Panc1 (cell line): ENCODE measurements around the gene BCL11B. TPM values are rescaled to one million over a fixed set of nuclear protein-coding genes. Genes with fewer than 3 reads are reported as not detected.

ENCODE experiments used
- ATAC-seq: fragments of 200-7000 bp; cut with Tn5 transposase; 2 replicates; pipeline ENCODE4 v1.9.1; 2020; ENCODE audit warnings: mild to moderate bottlenecking, moderate library complexity
- BruUV-seq: library from RNA; stranded (reverse); fragments of 400-500 nt; replicated peaks from 2 replicates; lab custom pipeline; 2021; lab: Mats Ljungman, UMichigan
- CTCF ChIA-PET: fragments of 300-600 bp; sonication (Branson Sonifier 250); formaldehyde crosslinking; loops from one replicate; lab custom pipeline; 2022; ENCODE audit warnings: antibody characterized with exemption; lab: Charles Lee
- POLR2A ChIA-PET: fragments of 300-600 bp; sonication (Branson Sonifier 250); formaldehyde crosslinking; loops from one replicate; lab custom pipeline; 2022; ENCODE audit warnings: antibody characterized with exemption; lab: Charles Lee
- DNase-seq: peaks from one replicate; pipeline ENCODE4 v3.0.0-alpha.2; 2010; ENCODE audit warnings: low read depth, low spot score
- H3K27ac ChIP-seq: 2 replicates; pipeline ENCODE4 v1.5.1; 2011; ENCODE audit warnings: mild to moderate bottlenecking, low read length, inconsistent platforms
- H3K27me3 ChIP-seq: fragments of 200-500 bp; sonication (Bioruptor generic); 2 replicates; pipeline ENCODE4 v1.6.0; 2014; ENCODE audit warnings: low read length, inconsistent platforms; ENCODE audit not compliant: control insufficient read depth, insufficient read depth
- H3K36me3 ChIP-seq: fragments of 200-500 bp; sonication (Bioruptor generic); 2 replicates; pipeline ENCODE4 v1.5.1; 2014; ENCODE audit warnings: inconsistent platforms, mild to moderate bottlenecking, low read length, moderate library complexity; ENCODE audit not compliant: control insufficient read depth, insufficient read depth
- H3K4me1 ChIP-seq: 2 replicates; pipeline ENCODE4 v1.5.1; 2011; ENCODE audit warnings: inconsistent platforms, mild to moderate bottlenecking, low read length, moderate library complexity; ENCODE audit not compliant: control insufficient read depth, insufficient read depth
- H3K4me3 ChIP-seq, 2 experiments: 2 replicates each; pipeline ENCODE4 v1.5.1; 2011 to 2012; ENCODE audit warnings: low read depth in 2 of 2, low read length in 2 of 2, mild to moderate bottlenecking in 2 of 2, inconsistent platforms in 1 of 2, moderate library complexity in 1 of 2
- H3K9me3 ChIP-seq: fragments of 200-500 bp; sonication (Bioruptor generic); 2 replicates; pipeline ENCODE4 v1.5.1; 2014; ENCODE audit warnings: low read depth, mild to moderate bottlenecking, inconsistent platforms, low read length, moderate library complexity; ENCODE audit not compliant: control insufficient read depth, insufficient read depth
- CTCF ChIP-seq: fragments of 450-650 bp; IDR thresholded peaks from 2 replicates; pipeline ENCODE4 v1.5.1; 2017; ENCODE audit warnings: mild to moderate bottlenecking
- POLR2AphosphoS5 ChIP-seq: IDR thresholded peaks from 2 replicates; pipeline ENCODE4 v1.6.1; 2012; ENCODE audit warnings: mild to moderate bottlenecking, low read depth, low read length, moderate library complexity
- REST ChIP-seq, 2 experiments: IDR thresholded peaks; 2 replicates each; pipeline ENCODE4 v1.6.1; 2011 to 2012; ENCODE audit warnings: low read depth in 2 of 2, control low read depth in 1 of 2, low read length in 1 of 2, mild to moderate bottlenecking in 1 of 2, moderate library complexity in 1 of 2; ENCODE audit not compliant: insufficient read depth in 1 of 2
- SIN3A ChIP-seq: IDR thresholded peaks from 2 replicates; pipeline ENCODE4 v1.6.1; 2012; ENCODE audit warnings: low read depth, mild to moderate bottlenecking, low read length, moderate library complexity, borderline replicate concordance; ENCODE audit not compliant: insufficient read depth
- TCF7L2 ChIP-seq: IDR thresholded peaks from 2 replicates; pipeline ENCODE4 v1.6.1; 2011; ENCODE audit warnings: mild to moderate bottlenecking, low read depth, low read length, inconsistent platforms
- in situ Hi-C: cut with HindIII; loops from 2 replicates; pipeline ENCODE4 v1.10.0; 2016; ENCODE audit warnings: low sequenced_read_pairs, low pct_unique_long_range_greater_than_20kb
- intact Hi-C: fragments of 100-400 bp; cut with micrococcal nuclease; formaldehyde crosslinking; loops from one replicate; pipeline ENCODE4 v1.10.0; 2022; ENCODE audit not compliant: unreplicated experiment
- total RNA-seq: library from RNA; stranded (reverse); gene quantifications from one replicate; pipeline ENCODE4 v1.2.1, GENCODE V29; 2021; ENCODE audit not compliant: unreplicated experiment

The BCL11B gene
- total RNA-seq, 1 experiment from 2014 or later = 0.23 TPM

GRCh38 chr14:99213101-99213500, 58.9 kb downstream of the BCL11B start:
- no peak for DNase-seq
- Histone ChIP-seq H3K27me3 (no peaks in the 10 kb centered on the region; the same call in 1 of the 2 replicates), H3K9me3 (no peaks in the 10 kb centered on the region), H3K36me3 (no peaks in the 10 kb centered on the region), H3K4me1 (no peaks in the 10 kb centered on the region), H3K4me3 (no peak overlapping the region), H3K27ac (no peak overlapping the region)
- ATAC-seq = no peak
- TF ChIP-seq SIN3A (no peak), POLR2AphosphoS5 (no peak), REST (IDR thresholded peaks at IDR 0.05; ENCODE audit: insufficient read depth in 1 of 2, low read depth in 2 of 2, low read length in 1 of 2) (no peak), TCF7L2 (no peak), CTCF (no peak)
- intact Hi-C loops (no loop called here), in situ Hi-C loops (no loop called here)
- ChIA-PET POLR2A (no interaction called here), CTCF (no interaction called here)
- BruUV-seq = no TSS peak

GRCh38 chr14:99212646-99213045, 59.4 kb downstream of the BCL11B start:
- ATAC-seq (no peak), DNase-seq (no peak)
- no peaks in the 10 kb centered on the region for H3K36me3 ChIP-seq
- H3K4me3 ChIP-seq = no peak overlapping the region
- ChIA-PET POLR2A (no interaction called here), CTCF (no interaction called here)
- H3K4me1 ChIP-seq = no peaks in the 10 kb centered on the region
- intact Hi-C loops = no loop called here
- no peaks in the 10 kb centered on the region for H3K9me3 ChIP-seq
- H3K27ac ChIP-seq = no peak overlapping the region
- no TSS peak for BruUV-seq
- no peak for TF ChIP-seq SIN3A
- no peak for TF ChIP-seq CTCF
- TF ChIP-seq POLR2AphosphoS5 = no peak
- no peak for TF ChIP-seq TCF7L2
- no peak for TF ChIP-seq REST (IDR thresholded peaks at IDR 0.05; ENCODE audit: insufficient read depth in 1 of 2, low read depth in 2 of 2, low read length in 1 of 2)
- no peaks in the 10 kb centered on the region; the same call in 1 of the 2 replicates for H3K27me3 ChIP-seq
- in situ Hi-C loops = no loop called here
